ENCODE measurements around the gene TMEM184A. TPM values are rescaled to one million over a fixed set of nuclear protein-coding genes. Genes with fewer than 3 reads are reported as not detected.

TMEM184A gene
- total RNA-seq, 4 donors from 2014 or later, result 0.23 to 0.42 TPM; not detected in 2

GRCh38 chr7:1492640-1493039 lies 63.4 kb downstream of the TMEM184A start:
- no peaks in the 10 kb centered on the region for H3K27me3 ChIP-seq
- H3K36me3 ChIP-seq, result peaks cover 52 to 100% (median 99%) of the 10 kb centered on the region in 4 donors
- H3K4me1 ChIP-seq, result no peaks in the 10 kb centered on the region
- H3K27ac ChIP-seq (replicated peaks in 1 of 4), result no peak overlapping the region
- intact Hi-C loops (cut with DNase I), result no loop called here
- no peak for TF ChIP-seq POLR2AphosphoS5 (IDR thresholded peaks at IDR 0.05)
- no peak for TF ChIP-seq POLR2A (IDR thresholded peaks at IDR 0.05; ENCODE audit: low read depth)
- no peak for TF ChIP-seq CTCF (IDR thresholded peaks at IDR 0.05)
- TF ChIP-seq EP300 (IDR thresholded peaks at IDR 0.05), result no peak
- no peak for DNase-seq (ENCODE audit: extremely low spot score)
- no peaks in the 10 kb centered on the region for H3K9me3 ChIP-seq
- no peak overlapping the region for H3K4me3 ChIP-seq
- 83% methylated on average over 33 of the region's 33 CpGs for WGBS

Other genes starting within 250 kb of the TMEM184A start
- gene MICALL2, start 96.7 kb downstream of the TMEM184A start, total RNA-seq, result 10 to 100 TPM in 3 of 4 donors, 1 to 10 TPM in 1; 9.1 to 18.3 (median 14.6) TPM
- 10 to 100 TPM; 33.1 to 80.3 (median 48.0) TPM for gene INTS1, start 51.8 kb downstream of the TMEM184A start, total RNA-seq
- 100 to 1,000 TPM in 1 of 4 donors, 10 to 100 TPM in 3; 61.5 to 104 (median 83.0) TPM for gene MAFK, start 25.5 kb downstream of the TMEM184A start, total RNA-seq
- gene PSMG3, start 13.8 kb upstream of the TMEM184A start, total RNA-seq, result 10 to 100 TPM; 26.8 to 33.2 (median 29.3) TPM
- 1 to 10 TPM in 3 of 4 donors, under 1 TPM in 1; 0.86 to 3.3 (median 1.9) TPM for gene ELFN1, start 114.1 kb upstream of the TMEM184A start, total RNA-seq

Data from esophagus muscularis mucosa (tissue), 4 donors.